K562 (cell line): ENCODE data around the gene LHFPL5. TPM values are rescaled to one million over a fixed set of nuclear protein-coding genes. Genes with fewer than 3 reads are reported as not detected.
A peak's percentile ranks its signal among the peaks of the same experiment; 100 is the strongest.

Source experiments
- ATAC-seq: fragments of 200-7000 bp; cut with Tn5 transposase; 3 replicates; pipeline ENCODE4 v1.9.1; 2020; ENCODE audit warnings: moderate library complexity
- BruUV-seq: library from RNA; stranded (reverse); fragments of 400-500 nt; replicated peaks from 2 replicates; lab custom pipeline; 2021; lab: Mats Ljungman, UMichigan
- CTCF ChIA-PET: fragments of 300-600 bp; formaldehyde crosslinking; extraction: SDS; loops from one replicate; lab custom pipeline; 2021; ENCODE audit warnings: low intra/inter-chr PET ratio; lab: Yijun Ruan, JAX
- POLR2A ChIA-PET: fragments of 300-600, 350-650 bp; sonication (Branson Sonifier 250); formaldehyde crosslinking; extraction: SDS; loops from one replicate; lab custom pipeline; 2021; ENCODE audit warnings: antibody characterized with exemption, inconsistent platforms; lab: Yijun Ruan, JAX
- DNase-seq, 4 experiments: peaks; one replicate each; pipeline versions ENCODE4 v3.0.0 to v3.0.0-alpha.2; 2011 to 2018; ENCODE audit warnings: low spot score in 3 of 4, mixed read lengths in 3 of 4; ENCODE audit errors: extremely low read depth in 1 of 4
- FAIRE-seq: peaks from 2 replicates; lab custom pipeline; 2011; peaks lifted over from hg19 to GRCh38; lab: Jason Lieb, UNC
- H2AFZ ChIP-seq: 2 replicates; pipeline ENCODE4 v1.6.0; 2011; ENCODE audit warnings: low read depth, low read length, control low read depth, inconsistent platforms
- H3K27ac ChIP-seq: fragments of 200-600 bp; 3 replicates; pipeline ENCODE4 v1.8.0; 2011; ENCODE audit warnings: low read depth, mild to moderate bottlenecking, control low read depth, inconsistent platforms, low read length, moderate library complexity, mixed read lengths; ENCODE audit errors: extremely low read depth
- H3K27me3 ChIP-seq, 2 experiments: fragments of 300-600 bp in 1 of 2; 2 replicates in 1 of 2; 3 replicates in 1 of 2; pipeline versions ENCODE4 v1.6.0 to v1.8.0; 2011; ENCODE audit warnings: inconsistent platforms in 2 of 2, low read length in 2 of 2, mild to moderate bottlenecking in 1 of 2, mixed read lengths in 1 of 2, moderate library complexity in 1 of 2; ENCODE audit not compliant: control insufficient read depth in 2 of 2, insufficient read depth in 2 of 2
- H3K36me3 ChIP-seq: fragments of 300-600 bp; 3 replicates; pipeline ENCODE4 v1.8.0; 2011; ENCODE audit warnings: mild to moderate bottlenecking, low read length, inconsistent platforms; ENCODE audit not compliant: control insufficient read depth, insufficient read depth
- H3K4me1 ChIP-seq, 2 experiments: fragments of 200-600 bp in 1 of 2; replicated peaks in 1 of 2; 2 replicates in 1 of 2; 3 replicates in 1 of 2; pipeline versions ENCODE4 v1.5.1 to v1.8.0; 2011; ENCODE audit warnings: inconsistent platforms in 2 of 2, low read length in 2 of 2, mild to moderate bottlenecking in 1 of 2, mixed read lengths in 1 of 2, moderate library complexity in 1 of 2; ENCODE audit not compliant: control insufficient read depth in 2 of 2, insufficient read depth in 2 of 2
- H3K4me2 ChIP-seq: 2 replicates; pipeline ENCODE4 v1.6.1; 2011; ENCODE audit warnings: low read length, control low read depth, inconsistent platforms, mixed read lengths; ENCODE audit not compliant: insufficient read depth
- H3K4me3 ChIP-seq: fragments of 200-600 bp; sonication (generic), shearing (Covaris generic); 2 replicates; pipeline ENCODE4 v1.5.1; 2016; ENCODE audit warnings: control low read depth, inconsistent platforms
- H3K79me2 ChIP-seq: fragments of 200-600 bp; 3 replicates; pipeline ENCODE4 v1.8.0; 2011; ENCODE audit warnings: low read length, inconsistent platforms; ENCODE audit not compliant: control insufficient read depth, insufficient read depth
- H3K9ac ChIP-seq, 2 experiments: 2 replicates each; pipeline versions ENCODE4 v1.6.0 to v1.6.1; 2011; ENCODE audit warnings: low read depth in 2 of 2, low read length in 2 of 2, control low read depth in 1 of 2, inconsistent platforms in 1 of 2, mild to moderate bottlenecking in 1 of 2, mixed read lengths in 1 of 2; ENCODE audit not compliant: insufficient read depth in 1 of 2
- H3K9me1 ChIP-seq: one replicate; pipeline ENCODE4 v1.6.0; 2011; ENCODE audit warnings: inconsistent platforms, mild to moderate bottlenecking, low read length, moderate library complexity; ENCODE audit not compliant: control insufficient read depth, insufficient read depth
- H3K9me3 ChIP-seq: replicated peaks from 2 replicates; pipeline ENCODE4 v1.5.1; 2011; ENCODE audit warnings: low read depth, low read length, inconsistent platforms; ENCODE audit not compliant: control insufficient read depth, insufficient read depth
- H4K20me1 ChIP-seq: replicated peaks from 2 replicates; pipeline ENCODE4 v1.6.1; 2011; ENCODE audit warnings: low read length, inconsistent platforms, mixed read lengths; ENCODE audit not compliant: control insufficient read depth, insufficient read depth
- BHLHE40 ChIP-seq: IDR thresholded peaks from 2 replicates; pipeline ENCODE4 v1.6.1; 2011; ENCODE audit warnings: low read length, improper control_type of control experiment
- BMI1 ChIP-seq: fragments of 150-350 bp; IDR thresholded peaks from 2 replicates; pipeline ENCODE4 v1.6.1; 2014; ENCODE audit warnings: low read length
- ELF4 ChIP-seq: fragments of 450-650 bp; formaldehyde crosslinking; IDR thresholded peaks from 2 replicates; pipeline ENCODE4 v1.4.0; 2022; ENCODE audit warnings: missing genetic modification characterization
- GATAD2B ChIP-seq: fragments of 450-650 bp; IDR thresholded peaks from 2 replicates; pipeline ENCODE4 v1.6.1; 2017; ENCODE audit warnings: mild to moderate bottlenecking, borderline replicate concordance
- MCM3 ChIP-seq: fragments of 450-650 bp; IDR thresholded peaks from 2 replicates; pipeline ENCODE4 v1.6.1; 2016
- MCM7 ChIP-seq, 2 experiments: fragments of 450-650 bp; IDR thresholded peaks; 2 replicates each; pipeline ENCODE4 v1.6.1; 2016 to 2018
- PATZ1 ChIP-seq: fragments of 250-450 bp; sonication (Bioruptor Pico); IDR thresholded peaks from 2 replicates; pipeline ENCODE4 v1.5.0; 2020; ENCODE audit warnings: mild to moderate bottlenecking, borderline replicate concordance
- RBM34 ChIP-seq: fragments of 200-400 bp; formaldehyde crosslinking; IDR thresholded peaks from 2 replicates; pipeline ENCODE4 v1.6.1; 2018; ENCODE audit warnings: low read length, borderline replicate concordance; ENCODE audit not compliant: insufficient read depth
- SIRT6 ChIP-seq: IDR thresholded peaks from one replicate; pipeline ENCODE4 v1.6.1; 2012; ENCODE audit warnings: low read depth, mild to moderate bottlenecking, control low read depth, inconsistent platforms, low read length, moderate library complexity
- SMARCB1 ChIP-seq: IDR thresholded peaks from 2 replicates; pipeline ENCODE4 v1.6.1; 2011; ENCODE audit warnings: improper control_type of control experiment, low read depth; ENCODE audit not compliant: insufficient read length
- STAT5A ChIP-seq: IDR thresholded peaks from 2 replicates; pipeline ENCODE4 v1.6.1; 2012; ENCODE audit warnings: low read length, inconsistent platforms, borderline replicate concordance
- STAT6 ChIP-seq: sonication (generic); formaldehyde crosslinking; IDR thresholded peaks from 2 replicates; pipeline ENCODE4 v1.8.1; 2023; ENCODE audit warnings: mild to moderate bottlenecking, missing genetic modification reagents
- TAL1 ChIP-seq: fragments of 450-650 bp; IDR thresholded peaks from 2 replicates; pipeline ENCODE4 v1.6.1; 2016; ENCODE audit warnings: mild to moderate bottlenecking
- WGBS: fragments of 100-300 bp; shearing (Covaris generic); methylation state at CpG from one replicate; pipeline ENCODE4 v1.1.6; 2016; ENCODE audit warnings: low coverage, mixed read lengths; ENCODE audit not compliant: insufficient coverage; ENCODE audit errors: missing lambda C conversion rate; 5-methylcytosine and 5-hydroxymethylcytosine counted together
- in situ Hi-C: fragments of 300-500 bp; cut with MboI; formaldehyde crosslinking; loops from 4 replicates; pipeline ENCODE4 v1.15.0; 2018; ENCODE audit warnings: inconsistent platforms, mixed read lengths
- intact Hi-C: fragments of 100-400 bp; cut with micrococcal nuclease; formaldehyde crosslinking; loops from 2 replicates; pipeline ENCODE4 v1.14.2; 2022
- polyA plus RNA-seq, 8 experiments: library from polyadenylated mRNA; depleted of rRNA in 4 of 8; stranded (reverse) in 5 of 8; unstranded in 3 of 8; fragments of >200 nt; fragmentation: Nextera tagmentation in 2 of 8; fragmentation: Illumina TruSeq in 1 of 8; extraction: Ambion mirVana in 2 of 8; extraction: Trizol in 1 of 8; gene quantifications; 2 replicates each; pipeline versions ENCODE4 v1.2.1 to v1.2.3, GENCODE V29; 2011 to 2014; ENCODE audit warnings: inconsistent platforms in 1 of 8, missing spikeins in 1 of 8
- total RNA-seq, 7 experiments: library from RNA; depleted of rRNA in 6 of 7; stranded (reverse); fragments of >200 nt in 6 of 7; fragmentation: Illumina TruSeq in 2 of 7; extraction: Trizol in 2 of 7; gene quantifications; 2 replicates each; pipeline versions ENCODE4 v1.2.1 to v1.2.3, GENCODE V29; 2011 to 2021; ENCODE audit warnings: low replicate concordance in 1 of 7
- TF ChIP-seq, protein P1 (sequence below), 2 experiments: fragments of 450-650 bp; conservative IDR thresholded peaks; 2 replicates each; pipeline ENCODE4 v1.6.1; 2017; ENCODE audit warnings: mild to moderate bottlenecking in 2 of 2, moderate library complexity in 2 of 2

The LHFPL5 gene
- total and polyA plus RNA-seq, 9 of the 15 experiments (the other 6 are each of a cell fraction or from before 2014, with no cell fraction given) = not detected

DNA sequence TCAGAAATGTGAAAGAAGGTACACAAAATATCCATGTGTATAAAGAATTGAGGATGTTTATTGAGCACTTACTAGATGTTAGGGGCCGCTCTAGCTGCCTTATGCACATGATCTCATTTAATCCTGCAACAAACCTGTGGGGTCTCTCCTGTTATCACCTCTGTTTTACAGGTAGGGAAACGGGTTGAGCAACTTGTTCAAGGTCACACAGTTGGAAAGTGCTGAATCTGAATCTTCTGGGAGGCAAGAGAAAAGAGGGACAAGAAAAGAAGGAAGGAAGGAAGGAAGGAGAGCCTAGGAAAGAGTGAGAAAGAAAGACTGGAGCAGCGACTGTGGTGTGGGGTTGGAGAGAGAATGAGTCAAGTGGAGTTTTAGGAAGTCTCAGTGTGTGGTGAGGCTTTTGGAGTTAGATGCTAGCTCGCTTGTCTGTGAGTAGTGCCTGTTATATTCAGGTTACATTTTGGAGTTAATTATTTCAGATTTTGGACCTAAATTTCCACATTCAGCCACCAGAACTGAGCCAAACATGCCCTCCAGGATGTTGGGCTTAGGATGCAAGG, 16.6 kb upstream of the LHFPL5 start:
- BruUV-seq = no TSS peak
- no peaks in the 10 kb centered on the region; the same call in 1 of the 2 replicates for H4K20me1 ChIP-seq
- ATAC-seq (no peak), DNase-seq (peak in 1 of 4 experiments; percentile 13), FAIRE-seq (no peak)
- WGBS = 0% methylated on average over 4 of the region's 4 CpGs
- CTCF ChIA-PET = interaction anchor here (0.7 kb wide), 1 partner anchor 739 kb away, joined by 3 read pairs; no protein-coding TSS in a partner anchor
- no peaks in the 10 kb centered on the region for H3K36me3 ChIP-seq
- H3K4me2 ChIP-seq = no peak overlapping the region
- H2AFZ ChIP-seq = no peak overlapping the region
- POLR2A ChIA-PET = interaction anchor here (0.6 to 3.6 kb wide), 5 partner anchors 9 to 139 kb away, joined by 3 to 48 read pairs (median 5); partner anchors contain the start of gene CLPS
- no peak overlapping the region for H3K4me3 ChIP-seq
- H3K4me1 ChIP-seq = peaks cover 0 to 6% of the 10 kb centered on the region in 2 experiments; a peak in 3 of 5 replicates
- H3K9me1 ChIP-seq = no peaks in the 10 kb centered on the region
- in situ Hi-C loops = no loop called here
- no peak overlapping the region for H3K27ac ChIP-seq
- H3K79me2 ChIP-seq = no peaks in the 10 kb centered on the region
- no peak overlapping the region for H3K9ac ChIP-seq
- no peaks in the 10 kb centered on the region for H3K9me3 ChIP-seq
- H3K27me3 ChIP-seq = peaks cover 60 to 62% of the 10 kb centered on the region in 2 experiments
- intact Hi-C loops = no loop called here
- TF ChIP-seq GATAD2B (no peak), RBM34 (no peak), MCM3 (peak; percentile 70; the same call in 1 of the 2 replicates), TAL1 (no peak), BMI1 (no peak), BHLHE40 (no peak), PATZ1 (CRISPR knock-in tag) (no peak), ELF4 (CRISPR knock-in tag) (0 out of 2 replicates have a peak, but pooled peaks have one; percentile 26), STAT6 (CRISPR knock-in tag) (no peak), MCM7 (IDR thresholded peaks at IDR 0.05) (0 out of 4 replicates have a peak, but pooled peaks of 1 of the 2 experiments have one; percentile 59), SMARCB1 (no peak), STAT5A (no peak), SIRT6 (no peak)
- TF ChIP-seq, protein P1, sequence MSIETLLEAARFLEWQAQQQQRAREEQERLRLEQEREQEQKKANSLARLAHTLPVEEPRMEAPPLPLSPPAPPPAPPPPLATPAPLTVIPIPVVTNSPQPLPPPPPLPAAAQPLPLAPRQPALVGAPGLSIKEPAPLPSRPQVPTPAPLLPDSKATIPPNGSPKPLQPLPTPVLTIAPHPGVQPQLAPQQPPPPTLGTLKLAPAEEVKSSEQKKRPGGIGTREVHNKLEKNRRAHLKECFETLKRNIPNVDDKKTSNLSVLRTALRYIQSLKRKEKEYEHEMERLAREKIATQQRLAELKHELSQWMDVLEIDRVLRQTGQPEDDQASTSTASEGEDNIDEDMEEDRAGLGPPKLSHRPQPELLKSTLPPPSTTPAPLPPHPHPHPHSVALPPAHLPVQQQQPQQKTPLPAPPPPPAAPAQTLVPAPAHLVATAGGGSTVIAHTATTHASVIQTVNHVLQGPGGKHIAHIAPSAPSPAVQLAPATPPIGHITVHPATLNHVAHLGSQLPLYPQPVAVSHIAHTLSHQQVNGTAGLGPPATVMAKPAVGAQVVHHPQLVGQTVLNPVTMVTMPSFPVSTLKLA (conservative IDR thresholded peaks at IDR 0.05) = no peak
